ENCODE data around the gene SWAP70.
A peak's percentile ranks its signal among the peaks of the same experiment; 100 is the strongest.

Gene SWAP70

DNA sequence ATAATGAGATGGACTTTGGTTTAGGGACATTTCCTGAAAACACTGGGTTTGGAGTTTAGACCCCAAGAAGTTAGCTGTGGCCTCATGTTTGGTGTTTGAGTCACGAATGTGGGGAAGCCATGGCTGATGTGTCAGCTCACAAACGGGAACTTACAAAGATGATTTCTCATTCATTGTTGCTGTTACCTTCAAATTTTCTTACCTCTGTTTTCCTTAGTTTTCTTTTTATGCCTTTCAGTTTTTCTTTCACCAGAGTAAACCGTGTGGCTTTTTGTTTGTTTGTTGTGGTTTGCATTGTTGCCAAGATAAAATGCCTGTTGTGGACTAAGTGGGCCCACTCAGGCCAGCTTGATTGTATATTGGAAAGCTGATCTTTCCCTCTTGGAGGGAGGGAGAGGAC lies 89.1 kb downstream of the SWAP70 start:
- TF ChIP-seq, protein P1, sequence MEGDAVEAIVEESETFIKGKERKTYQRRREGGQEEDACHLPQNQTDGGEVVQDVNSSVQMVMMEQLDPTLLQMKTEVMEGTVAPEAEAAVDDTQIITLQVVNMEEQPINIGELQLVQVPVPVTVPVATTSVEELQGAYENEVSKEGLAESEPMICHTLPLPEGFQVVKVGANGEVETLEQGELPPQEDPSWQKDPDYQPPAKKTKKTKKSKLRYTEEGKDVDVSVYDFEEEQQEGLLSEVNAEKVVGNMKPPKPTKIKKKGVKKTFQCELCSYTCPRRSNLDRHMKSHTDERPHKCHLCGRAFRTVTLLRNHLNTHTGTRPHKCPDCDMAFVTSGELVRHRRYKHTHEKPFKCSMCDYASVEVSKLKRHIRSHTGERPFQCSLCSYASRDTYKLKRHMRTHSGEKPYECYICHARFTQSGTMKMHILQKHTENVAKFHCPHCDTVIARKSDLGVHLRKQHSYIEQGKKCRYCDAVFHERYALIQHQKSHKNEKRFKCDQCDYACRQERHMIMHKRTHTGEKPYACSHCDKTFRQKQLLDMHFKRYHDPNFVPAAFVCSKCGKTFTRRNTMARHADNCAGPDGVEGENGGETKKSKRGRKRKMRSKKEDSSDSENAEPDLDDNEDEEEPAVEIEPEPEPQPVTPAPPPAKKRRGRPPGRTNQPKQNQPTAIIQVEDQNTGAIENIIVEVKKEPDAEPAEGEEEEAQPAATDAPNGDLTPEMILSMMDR (IDR thresholded peaks at IDR 0.05; ENCODE audit: low read depth, low read length, missing control alignments) = no peak
- H3K4me3 ChIP-seq (replicated peaks; ENCODE audit: low read depth, low read length) = no peak overlapping the region
- no peak for DNase-seq (ENCODE audit: extremely low read depth, low read depth)

DNA sequence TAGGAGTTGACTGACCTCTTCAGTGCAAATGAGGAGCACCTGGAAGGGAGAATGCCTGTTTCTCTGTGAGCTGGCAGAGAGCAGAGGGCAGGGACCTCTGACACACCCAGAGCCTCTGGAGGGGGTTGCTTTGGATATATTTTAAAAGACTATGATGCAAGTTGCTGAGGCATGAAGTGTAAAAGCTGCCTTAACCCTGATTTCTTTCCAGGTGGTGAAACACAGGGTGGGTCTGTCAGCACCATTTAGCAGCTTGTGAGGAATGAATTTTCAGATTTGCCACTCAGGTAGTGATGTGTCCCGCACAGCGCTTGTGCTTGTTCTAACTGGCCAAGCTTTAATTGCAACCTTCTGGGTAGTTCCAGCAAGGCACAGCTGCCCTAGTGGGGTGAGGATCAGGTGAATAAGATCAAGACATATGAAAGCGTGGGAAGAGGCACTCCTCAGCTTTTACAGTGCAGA lies 90.2 kb downstream of the SWAP70 start:
- TF ChIP-seq, protein P1 (IDR thresholded peaks at IDR 0.05; ENCODE audit: low read depth, low read length, missing control alignments) = no peak
- DNase-seq (ENCODE audit: extremely low read depth, low read depth) = no peak
- no peak overlapping the region for H3K4me3 ChIP-seq (replicated peaks; ENCODE audit: low read depth, low read length)

DNA sequence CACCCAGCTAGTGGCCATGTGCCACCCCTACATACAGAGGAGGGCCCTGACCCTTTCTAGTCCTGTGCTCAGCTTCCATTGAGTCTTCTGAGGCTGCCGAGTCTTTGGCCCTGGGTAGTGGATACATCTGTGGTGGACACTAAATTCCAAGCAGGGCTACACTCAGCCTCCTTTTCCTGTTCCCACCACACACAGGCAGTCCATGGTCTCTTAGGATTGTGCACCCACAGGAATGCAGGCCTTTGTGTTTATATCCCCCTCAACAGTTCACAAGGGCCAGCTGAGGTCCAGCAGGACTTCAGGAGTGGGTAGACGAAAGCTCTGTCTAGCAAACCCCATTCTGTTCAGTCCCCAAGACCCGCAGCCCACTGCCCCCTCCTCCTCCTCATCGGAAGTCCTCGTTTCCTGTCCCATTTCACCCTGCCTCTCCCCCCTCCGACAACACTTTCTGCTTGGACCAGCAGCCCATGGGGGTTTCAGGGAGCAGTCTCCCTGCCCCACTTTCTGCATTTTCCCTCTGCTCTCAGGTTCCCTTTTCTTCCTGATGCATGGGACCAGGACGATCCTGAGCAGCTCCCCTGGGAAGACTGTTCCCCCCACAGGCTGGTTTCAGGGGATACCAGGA lies 91.8 kb downstream of the SWAP70 start:
- DNase-seq (ENCODE audit: extremely low read depth, low read depth) = no peak
- H3K4me3 ChIP-seq (replicated peaks; ENCODE audit: low read depth, low read length) = no peak overlapping the region
- TF ChIP-seq, protein P1 (IDR thresholded peaks at IDR 0.05; ENCODE audit: low read depth, low read length, missing control alignments) = no peak

DNA sequence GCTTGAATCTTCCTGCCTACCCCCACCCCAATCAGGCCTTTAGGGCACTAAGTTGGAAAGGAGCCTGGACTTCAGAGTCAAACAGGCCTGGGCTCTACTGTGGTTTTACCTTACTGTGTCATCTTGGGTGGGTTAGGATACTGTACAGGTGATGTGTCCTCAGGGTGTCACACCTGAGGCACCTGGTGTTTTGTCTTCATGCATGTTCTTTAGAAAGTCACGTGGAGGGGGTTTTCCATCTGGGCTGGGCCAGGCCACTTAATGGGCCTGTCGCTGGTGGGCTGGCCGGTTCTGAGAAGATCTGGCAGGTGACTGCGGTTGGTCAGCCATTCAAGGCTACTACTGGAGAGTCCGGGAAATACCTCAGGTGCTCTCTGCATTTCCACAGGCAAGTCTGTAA lies 92.6 kb downstream of the SWAP70 start:
- no peak for DNase-seq (ENCODE audit: extremely low read depth, low read depth)
- TF ChIP-seq, protein P1 (IDR thresholded peaks at IDR 0.05; ENCODE audit: low read depth, low read length, missing control alignments) = no peak
- no peak overlapping the region for H3K4me3 ChIP-seq (replicated peaks; ENCODE audit: low read depth, low read length)

DNA sequence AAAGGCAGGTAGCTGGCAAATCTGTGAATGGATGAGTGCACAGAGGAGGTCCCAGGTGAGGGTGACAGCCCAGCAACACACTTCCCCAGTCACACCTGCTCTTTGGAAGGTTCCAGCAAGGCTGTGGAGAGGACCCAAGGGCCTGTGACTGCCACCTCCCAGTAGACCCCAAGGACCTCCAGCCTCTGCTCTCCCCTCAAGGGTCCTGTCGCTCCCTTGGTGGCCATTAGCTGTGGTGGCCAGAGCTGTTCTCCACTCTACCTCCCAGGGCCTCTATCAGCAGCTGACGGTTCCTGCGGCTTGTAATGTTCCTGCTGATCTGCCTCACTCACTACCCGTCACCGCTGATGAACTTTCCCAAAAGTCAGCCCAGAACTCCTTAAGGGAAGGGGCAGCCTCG lies 93.0 kb downstream of the SWAP70 start:
- DNase-seq (ENCODE audit: extremely low read depth, low read depth) = no peak
- H3K4me3 ChIP-seq (replicated peaks; ENCODE audit: low read depth, low read length) = no peak overlapping the region
- TF ChIP-seq, protein P1 (IDR thresholded peaks at IDR 0.05; ENCODE audit: low read depth, low read length, missing control alignments) = no peak

DNA sequence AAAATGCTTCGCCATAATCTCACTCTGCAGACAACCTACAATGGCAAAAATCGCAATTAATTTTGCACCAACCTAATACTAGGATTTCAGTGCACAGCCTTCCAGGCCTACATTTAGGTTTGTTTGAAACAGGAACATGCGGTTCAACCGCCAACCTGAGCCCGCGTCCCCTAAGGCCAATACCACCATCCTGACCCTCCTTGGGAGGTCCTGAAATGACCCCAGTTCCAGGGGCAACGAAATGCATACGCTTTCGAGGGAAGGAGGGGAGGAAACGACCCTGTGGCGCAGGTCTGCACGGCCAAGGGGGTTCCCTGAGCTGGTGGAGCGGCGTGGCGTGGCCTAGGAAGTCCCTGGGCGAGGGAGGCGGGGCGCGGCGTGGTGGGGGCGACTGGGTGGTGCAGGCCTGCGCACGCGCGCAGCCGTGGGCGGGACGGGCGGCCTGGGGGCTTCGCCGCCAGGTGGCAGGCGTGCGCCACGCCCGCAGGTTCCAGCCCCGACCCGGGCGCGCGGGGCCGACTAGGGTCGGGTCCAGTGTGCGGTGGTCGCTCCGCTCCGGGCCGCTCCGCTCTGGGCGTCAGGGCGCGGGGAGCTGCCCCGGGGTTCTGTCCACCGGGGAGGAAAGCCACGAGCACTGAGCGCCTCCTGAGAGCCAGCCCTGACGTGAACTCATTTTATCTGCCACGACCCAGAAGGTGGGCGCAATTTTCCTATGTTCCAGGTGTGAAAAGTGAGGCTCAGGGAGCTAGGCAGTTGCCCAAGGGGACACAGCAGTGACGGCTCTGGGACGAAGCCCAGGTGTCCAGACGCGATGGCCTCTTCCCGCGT lies 94.1 kb downstream of the SWAP70 start:
- TF ChIP-seq, protein P1 (IDR thresholded peaks at IDR 0.05; ENCODE audit: low read depth, low read length, missing control alignments) = peak; percentile 35
- no peak for DNase-seq (ENCODE audit: extremely low read depth, low read depth)
- H3K4me3 ChIP-seq (replicated peaks; ENCODE audit: low read depth, low read length) = peak overlapping the region; percentile 46
